ENCODE measurements around the gene SOS1.
"Not testable (repeated sequence)": the region's sequence is repeated elsewhere in the genome, so short reads cannot be mapped to it uniquely, and the experiment has no call there.

Gene SOS1

DNA sequence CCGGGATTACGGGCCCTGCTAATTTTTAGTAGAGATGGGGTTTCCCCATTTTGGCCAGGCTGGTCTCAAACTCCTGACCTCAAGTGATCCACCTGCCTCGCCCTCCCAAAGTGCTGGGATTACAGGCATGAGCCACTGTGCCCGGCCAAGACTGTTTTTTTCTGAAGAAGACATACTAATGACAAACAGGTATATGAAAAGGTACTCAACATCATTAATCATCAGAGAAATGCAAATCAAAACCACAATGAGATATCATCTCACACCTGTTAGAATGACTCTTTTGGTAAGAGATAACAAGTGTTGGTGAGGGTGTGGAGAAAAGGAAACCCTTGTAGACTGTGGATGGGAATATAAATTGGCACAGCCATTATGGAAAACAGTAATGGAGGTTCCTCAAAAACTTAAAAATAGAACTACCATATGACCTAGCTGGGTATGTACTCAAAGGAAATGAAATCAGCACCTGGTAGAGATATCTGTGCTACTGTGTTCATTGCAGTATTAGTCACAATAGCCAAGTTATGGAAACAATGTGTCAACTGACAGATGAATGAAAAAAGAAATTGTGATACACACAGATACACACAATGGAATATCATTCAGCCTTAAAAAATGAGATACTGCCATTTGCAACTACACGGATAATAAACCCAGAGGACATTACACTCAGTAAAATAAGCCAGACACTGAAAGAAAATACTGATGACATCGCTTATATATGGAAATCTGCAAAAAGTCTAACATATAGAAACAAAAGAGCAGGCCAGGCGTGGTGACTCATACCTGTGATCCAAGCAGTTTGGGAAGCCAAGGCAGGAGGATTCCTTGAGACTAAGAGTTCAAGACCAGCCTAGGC, 20.8 kb downstream of the SOS1 start:
- no peak for DNase-seq (ENCODE audit: low read depth)

DNA sequence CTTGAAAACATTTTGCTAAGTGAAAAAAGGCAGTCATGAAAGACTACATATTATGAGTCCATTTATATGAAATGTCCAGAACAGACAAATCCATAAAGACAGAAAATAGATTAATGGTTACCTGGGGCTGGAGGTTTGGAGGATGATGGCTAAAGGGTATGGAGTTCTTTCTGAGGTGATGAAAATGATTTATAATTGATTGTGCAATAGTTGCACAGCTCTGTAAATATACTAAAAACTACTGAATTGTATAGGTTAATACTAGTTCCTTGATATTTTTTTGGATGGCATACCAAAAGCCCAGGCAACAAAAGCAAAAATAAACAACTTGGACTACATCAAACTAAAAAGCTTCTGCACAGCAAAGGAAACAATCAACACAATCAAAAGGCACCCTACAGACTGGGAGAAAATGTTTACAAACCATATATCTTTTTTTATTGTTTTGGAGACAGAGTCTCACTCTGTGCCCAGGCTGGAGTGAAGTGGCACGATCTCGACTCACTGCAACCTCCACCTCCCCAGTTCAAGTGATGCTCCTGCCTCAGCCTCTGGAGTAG, 21.5 kb downstream of the SOS1 start:
- no peak for DNase-seq (ENCODE audit: low read depth)

DNA sequence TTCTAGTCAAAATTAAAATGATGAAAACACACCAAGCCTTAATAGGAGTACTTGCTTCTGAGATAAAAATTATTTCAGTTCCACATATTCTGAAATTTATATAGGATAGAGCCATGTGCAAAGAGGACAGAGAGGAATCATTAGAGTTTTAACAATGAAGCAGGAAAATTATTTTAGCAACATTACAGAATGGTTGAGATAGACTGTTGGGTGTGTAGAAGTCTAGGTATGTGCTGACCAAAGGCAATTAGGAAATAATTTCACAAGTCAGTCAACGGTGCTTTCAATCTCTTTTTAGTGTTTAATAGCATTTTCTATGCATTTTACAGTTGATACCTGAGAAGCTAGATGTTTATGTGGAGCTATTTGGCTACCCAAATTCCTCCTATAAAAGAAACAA, 25.2 kb downstream of the SOS1 start:
- no peak for DNase-seq (ENCODE audit: low read depth)

DNA sequence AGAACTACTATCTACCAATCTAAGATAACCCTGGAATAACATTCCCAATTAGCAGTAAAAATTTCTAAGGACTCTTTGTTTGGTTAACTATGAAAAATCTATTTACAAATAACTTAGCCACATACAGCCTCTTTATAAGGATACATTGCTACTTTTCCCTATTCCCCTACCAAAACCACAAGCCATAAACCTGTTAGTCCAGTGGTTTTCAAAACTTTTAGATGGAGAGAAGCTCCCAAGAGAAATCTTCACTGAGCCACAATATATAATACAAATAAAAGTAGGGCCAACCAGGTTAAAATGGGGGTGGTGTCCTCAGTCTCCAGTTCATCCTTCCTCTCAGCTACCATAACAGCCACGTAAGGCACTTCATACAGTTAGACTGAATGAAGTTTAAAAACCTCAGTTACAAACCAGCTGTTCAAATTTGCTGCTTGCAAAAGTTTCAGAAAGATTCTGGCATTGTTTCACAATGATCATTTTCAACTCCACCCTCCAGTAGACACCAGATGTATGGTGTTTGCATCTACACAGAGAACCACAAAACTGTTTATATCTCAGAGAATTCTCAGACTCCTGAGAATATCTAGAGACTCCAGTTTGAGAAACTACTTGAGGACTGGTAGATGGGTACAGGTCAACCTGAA, 26.0 kb downstream of the SOS1 start:
- DNase-seq (ENCODE audit: low read depth) = no peak

DNA sequence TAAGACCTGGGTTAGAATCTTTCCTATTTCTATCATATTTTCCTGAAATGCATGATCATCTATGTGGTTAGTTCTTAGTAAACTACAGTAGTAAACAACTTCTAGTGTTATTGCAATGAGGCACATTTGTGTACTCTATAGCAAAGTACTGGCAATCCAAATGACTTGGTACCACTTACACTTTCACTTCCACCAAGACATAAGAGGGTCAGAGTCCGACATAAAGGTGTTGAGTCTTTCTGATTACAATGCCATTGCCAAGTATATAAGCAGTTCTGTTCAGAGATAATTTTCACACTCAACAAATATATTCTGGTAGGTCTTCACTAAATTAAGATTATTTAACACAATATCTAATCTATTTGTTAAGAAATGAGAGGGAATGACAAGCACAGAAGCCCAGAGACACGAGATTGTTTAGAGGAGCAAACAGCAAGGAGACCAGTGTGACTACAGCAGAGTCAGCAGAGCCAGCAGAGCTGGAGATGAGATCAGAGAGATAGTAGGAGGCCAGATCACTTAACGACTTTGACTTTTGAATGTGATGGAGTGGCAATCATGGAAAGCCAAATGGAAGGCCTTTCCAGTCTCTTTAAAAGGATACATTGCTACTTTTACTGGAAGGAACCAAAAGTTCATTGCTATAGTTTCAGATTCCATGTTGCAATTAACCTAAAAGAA, 27.5 kb downstream of the SOS1 start:
- DNase-seq (ENCODE audit: low read depth) = no peak

DNA sequence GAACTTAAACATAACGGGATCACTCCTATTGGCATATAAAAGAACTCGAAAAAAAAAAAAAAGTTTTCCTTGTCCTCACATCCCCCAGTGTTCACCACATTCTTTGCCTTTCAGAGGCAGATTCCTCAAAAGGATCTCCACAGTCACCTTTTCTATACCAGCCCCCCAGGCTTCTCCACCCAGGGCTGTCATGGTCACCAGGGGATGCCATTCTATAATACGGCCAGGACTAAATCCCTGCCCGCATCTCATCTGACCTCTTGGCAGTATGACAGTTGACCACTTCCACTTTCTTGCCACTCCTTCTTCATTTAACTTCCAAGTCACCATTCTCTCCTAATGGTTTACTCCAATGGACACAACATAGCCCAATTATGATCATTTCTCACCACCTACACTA, 29.3 kb downstream of the SOS1 start:
- no peak for DNase-seq (ENCODE audit: low read depth)

DNA sequence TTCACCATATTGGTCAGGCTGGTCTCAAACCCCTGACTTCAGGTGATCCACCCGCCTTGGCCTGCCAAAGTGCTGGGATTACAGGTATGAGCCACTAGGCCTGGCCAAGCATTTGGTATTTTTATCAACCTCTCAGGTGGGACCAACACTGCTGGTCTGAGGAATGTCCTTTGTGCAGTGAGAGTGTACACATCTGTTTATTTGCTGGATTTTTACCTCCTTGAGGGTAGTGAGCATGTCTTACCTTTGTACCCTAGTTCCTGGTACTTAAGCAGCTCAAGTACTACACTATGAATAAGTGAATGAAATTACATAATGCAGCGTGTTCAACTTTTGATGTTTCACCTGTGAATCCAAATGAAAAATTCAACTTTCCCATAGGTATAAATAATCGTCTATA, 29.8 kb downstream of the SOS1 start:
- no peak for DNase-seq (ENCODE audit: low read depth)

DNA sequence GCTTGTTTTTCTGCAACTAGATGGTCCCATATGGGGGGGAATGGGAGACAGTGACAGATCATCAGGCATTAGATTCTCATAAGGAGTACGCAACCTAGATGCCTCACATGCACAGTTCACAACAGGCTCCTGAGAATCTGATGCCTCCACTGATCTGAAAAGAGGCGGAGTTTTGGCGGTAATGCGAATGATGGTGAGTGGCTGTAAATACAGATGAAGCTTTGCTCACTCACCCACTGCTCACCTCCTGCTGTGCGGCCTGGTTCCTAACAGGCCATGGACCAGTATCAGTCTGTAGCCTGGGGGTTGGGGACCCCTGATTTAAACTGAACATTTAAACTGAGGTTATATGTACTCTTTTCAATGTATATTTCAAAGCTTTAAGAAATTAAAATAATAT, 40.7 kb downstream of the SOS1 start:
- DNase-seq (ENCODE audit: low read depth) = no peak

DNA sequence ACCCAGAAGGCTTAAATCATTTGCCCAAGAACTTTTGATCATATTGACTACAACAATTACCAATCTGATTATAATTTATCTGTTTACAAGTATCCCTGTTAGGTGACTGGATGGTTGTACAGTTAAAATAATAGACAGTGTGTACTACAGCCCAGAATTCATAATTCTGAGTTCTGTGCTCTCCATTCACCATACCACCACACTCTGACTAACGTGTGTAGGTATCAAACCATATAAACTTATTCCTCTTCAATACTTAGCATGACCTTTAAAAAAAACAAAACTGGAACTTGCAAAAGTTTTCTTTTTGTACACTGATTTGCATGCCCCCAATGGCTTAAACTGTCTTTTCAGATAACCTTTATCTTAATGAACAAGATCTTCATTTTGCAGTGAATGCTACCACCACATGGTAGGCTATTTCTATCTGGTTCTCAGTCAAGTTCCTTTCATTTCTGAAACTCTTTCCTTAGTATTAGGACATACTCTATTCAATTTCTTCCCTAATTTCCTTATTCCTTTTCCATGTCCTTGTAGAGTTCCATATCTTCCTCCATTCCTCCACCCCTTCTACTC, 50.9 kb downstream of the SOS1 start:
- DNase-seq (ENCODE audit: low read depth) = no peak

DNA sequence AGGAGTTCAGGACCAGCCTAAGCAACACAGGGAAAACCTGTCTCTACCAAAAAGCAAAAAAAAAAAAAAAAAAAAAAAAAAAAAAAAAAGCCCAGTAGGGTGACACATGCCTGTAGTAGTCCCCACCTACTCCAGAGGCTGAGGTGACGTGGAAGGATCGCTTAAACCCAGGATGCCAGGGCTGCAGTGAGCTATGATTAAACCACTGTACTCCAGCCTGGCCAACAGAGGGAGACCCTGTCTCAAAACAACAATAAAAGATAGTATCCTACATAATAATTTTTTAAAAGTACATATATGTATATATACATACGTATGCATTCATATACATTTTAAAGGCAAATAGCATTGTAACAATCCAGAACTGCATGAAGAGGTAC, 51.7 kb downstream of the SOS1 start:
- peak; percentile 4 for DNase-seq (ENCODE audit: low read depth)

DNA sequence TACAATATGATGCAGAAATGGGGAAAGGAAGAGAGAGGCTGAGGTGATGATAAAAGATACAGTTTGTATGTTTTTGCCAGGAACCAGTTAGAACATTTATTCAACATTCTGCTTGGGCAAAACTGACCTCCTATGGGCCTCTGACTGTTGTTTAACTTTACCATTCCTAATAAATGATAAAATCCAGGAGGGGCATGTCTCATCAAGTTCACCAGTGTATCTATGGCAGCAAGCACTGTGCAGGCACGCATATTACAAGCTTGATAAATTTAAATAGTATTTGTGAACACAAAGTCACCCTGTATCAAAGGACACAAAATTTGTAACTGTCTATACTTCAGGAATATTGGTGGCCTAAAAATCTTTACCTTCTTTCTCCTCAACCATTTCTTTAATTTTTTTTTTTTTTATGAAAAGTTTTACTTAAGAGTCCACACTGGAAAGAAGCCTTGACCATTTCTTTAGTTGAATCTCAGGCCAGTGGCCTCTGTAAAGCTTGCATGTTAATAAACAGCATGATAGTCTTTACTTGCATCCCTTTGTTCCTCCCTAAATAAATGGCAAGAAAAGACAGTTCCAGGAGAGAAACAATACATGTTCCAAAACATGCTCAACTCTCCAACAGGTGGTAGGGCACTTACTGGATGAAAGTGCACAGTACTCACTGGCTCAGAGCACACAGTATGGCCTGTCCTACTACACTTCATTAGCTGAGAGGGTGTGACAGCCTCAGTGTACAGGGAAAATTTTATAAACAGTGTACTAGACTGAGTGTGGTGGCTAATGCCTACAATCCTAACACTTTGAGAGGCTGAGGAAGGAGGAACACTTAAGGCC, 52.3 kb downstream of the SOS1 start:
- no peak for DNase-seq (ENCODE audit: low read depth)

DNA sequence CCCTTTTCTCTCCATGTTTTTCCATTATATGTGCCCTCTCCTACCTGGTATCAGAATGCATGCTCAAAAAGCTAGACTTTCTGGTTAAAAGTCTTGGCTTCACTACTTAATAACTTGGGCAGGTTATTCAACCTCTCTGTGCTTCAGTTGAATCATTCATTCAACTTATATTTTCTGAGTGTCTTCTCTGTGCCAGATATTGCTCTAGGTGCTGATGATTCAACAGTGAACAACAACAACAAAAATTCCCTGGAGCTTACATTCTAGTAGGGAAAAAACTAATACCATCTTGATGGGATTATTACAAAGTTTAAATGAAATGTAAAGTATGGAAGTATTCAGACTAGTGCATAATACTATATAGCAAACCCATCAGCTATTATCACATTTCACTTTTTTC, 55.2 kb downstream of the SOS1 start:
- DNase-seq (ENCODE audit: low read depth) = no peak

DNA sequence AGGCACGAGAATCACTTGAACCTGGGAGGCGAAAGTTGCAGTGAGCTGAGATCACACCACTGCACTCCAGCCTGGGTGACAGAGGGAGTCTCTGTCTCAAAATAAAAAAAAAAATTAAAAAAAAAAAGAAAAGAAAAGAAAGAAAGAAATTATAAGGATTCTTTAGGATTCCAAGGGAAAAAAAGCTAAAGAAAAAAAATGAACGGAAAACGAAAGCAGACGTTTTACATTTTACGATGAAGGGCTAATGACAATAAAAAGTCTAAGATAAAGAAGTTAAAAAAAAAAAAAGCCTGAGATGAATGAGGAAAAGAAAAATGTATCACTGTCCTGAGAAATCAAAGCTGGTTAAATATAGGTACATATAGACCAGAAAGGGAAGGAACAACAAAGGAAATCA, 58.5 kb downstream of the SOS1 start:
- DNase-seq (ENCODE audit: low read depth) = no peak

DNA sequence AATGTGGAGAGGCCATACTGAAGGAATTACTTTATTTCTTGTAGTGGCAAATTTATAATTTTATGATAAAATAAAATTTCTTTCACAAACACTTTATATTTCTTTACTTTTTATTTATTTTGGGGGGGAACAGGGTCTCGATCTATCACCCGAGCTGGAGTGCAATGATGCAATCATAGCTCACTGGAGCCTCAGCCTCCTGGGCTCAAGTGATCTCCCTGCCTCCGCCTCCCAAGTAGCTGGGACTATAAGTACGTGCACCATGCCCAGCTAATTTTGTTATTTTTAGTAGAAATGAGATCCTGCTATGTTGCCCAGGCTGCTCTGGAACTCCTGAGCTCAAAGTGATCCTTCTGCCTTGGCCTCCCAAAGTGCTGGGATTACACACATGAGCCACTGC, 59.6 kb downstream of the SOS1 start:
- no peak for DNase-seq (ENCODE audit: low read depth)

DNA sequence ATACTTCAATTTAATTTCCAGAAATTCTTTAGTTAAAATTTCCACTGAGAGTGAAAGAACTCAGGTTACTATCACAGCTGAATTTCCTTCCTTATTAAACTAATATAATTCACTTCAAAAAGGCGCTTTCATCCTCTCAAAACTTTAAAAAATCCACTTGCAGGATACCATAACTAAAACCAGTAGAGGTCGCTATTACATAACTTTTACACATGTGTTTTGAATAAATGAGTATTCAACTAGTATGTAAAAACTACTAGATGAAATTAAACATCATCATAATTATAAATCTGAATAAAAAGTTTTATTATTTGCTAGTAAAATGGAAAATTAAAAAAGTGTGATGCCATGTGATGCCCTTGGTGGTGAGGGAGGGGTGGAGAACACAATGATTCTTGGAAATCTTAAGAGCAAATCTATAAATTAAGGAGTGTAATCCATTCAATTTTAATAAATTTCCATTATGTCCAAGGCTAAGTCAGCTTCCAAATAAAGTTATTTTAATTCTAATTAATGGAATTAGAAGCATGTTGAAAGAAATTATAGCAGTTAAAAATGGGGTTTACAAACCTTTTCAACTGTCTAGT, 61.4 kb downstream of the SOS1 start:
- DNase-seq (ENCODE audit: low read depth) = no peak

DNA sequence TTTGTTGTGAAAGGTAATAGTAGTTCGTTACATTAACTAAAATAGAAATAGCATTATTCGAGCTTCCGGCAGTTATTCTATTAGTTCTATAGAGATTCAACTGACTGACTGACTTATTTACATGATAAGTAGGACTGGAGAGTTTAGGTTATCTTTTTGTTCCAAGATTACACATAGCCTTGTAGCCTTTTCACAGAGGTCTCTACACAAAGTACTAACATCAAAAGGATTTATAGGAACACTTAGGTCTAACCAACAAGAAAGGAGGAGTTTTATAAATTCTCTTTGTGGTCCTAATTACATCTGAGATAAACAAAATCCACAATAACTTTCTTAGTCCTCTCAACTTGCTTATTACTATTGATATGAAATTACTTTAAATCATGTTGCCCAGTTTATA, 62.8 kb downstream of the SOS1 start:
- no peak for DNase-seq (ENCODE audit: low read depth)

DNA sequence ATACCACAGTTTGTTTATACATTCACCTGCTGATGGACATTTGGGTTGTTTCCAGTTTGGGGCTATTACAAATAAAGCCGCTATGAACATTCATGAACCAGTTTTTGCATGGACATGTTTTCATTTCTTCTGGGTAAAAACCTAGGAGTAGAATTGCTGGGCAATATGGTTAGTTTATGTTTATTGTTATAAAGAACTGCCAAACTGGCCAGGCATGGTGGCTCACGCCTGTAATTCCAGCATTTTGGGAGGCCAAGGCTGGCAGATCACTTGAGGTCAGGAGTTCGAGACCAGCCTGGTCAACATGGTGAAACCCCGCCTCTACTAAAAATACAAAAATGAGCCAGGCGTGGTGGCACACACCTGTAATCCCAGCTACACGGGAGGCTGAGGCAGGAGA, 68.2 kb downstream of the SOS1 start:
- not testable (repeated sequence) for DNase-seq (ENCODE audit: low read depth)

DNA sequence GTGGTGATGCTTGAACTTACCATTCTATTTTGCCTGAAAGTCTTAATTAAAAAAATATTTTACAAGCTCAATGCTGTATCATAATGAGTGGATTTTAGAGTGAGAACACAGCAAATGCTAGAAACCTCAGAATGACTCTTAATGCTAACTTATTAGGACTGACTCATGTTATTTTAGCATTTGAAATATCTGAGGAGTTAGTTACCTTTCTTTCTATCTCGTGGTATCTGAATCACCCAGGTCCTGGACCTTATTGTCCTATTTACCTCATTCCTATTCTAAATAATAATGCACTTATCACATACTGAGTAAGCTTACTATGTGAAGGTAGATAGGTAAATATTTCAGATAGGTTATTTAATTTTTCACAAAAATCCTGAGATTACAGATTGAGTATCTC, 70.7 kb downstream of the SOS1 start:
- no peak for DNase-seq (ENCODE audit: low read depth)

DNA sequence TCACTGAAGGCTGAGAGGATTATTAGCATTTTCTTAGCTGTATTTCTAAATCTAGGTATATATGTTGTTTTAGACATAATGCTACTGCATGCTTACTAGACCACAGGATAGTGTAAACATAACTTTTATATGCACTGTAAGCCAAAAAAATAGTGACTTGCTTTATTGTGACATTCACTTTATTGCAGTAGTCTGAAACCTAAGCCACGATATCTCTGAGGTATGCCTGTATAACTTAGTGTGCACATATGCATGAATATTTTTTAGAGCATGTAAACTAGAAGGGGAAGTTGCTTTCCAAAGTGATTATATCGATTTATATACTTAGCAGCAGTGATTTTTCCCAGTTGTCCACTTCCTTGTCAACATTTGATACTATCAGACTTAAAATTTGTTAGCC, 81.8 kb downstream of the SOS1 start:
- no peak for DNase-seq (ENCODE audit: low read depth)

DNA sequence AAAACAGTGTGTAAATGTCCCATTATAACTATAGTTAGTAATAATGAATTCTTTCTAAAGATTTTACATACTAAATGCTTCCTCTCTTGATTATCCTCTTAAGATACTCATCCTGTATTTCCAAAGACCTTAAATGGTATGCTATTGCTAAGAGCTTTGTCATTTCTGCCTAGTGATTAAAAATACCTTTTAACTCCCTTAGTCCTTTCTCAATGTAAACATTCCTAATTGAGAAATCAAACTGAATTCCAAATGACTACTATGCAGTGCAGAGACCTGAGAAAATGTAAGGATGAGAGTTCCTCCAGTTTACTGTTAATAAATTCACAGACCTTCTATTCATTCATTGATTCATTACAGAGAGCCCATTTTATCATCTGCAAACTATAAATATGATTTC, 86.9 kb downstream of the SOS1 start:
- DNase-seq (ENCODE audit: low read depth) = no peak

DNA sequence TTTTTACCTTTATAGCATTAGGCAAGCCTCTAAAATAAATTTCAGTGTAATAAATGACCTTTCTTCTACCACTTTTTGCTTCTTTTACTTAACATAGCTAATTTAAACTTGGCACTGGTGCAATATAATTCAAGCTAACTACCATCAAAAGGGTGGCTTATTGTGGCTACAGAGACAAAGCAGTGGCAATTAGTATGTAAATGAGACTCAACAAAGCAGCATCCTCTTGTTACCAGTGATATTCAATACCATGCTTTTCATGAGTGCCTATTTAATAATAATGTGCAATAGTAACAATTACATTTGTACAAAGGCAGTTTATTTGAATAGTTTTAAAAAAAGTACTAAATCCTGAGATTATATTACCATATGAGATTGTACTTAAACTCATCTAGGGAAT, 93.4 kb downstream of the SOS1 start:
- no peak for DNase-seq (ENCODE audit: low read depth)
